Measurements from ENCODE around the gene EMC10. TPM values are rescaled to one million over a fixed set of nuclear protein-coding genes. Genes with fewer than 3 reads are reported as not detected.

Gene EMC10
- total and polyA plus RNA-seq, 10 of the 15 experiments (the other 5 are each of a cell fraction or from before 2014, with no cell fraction given) = 2.5 to 77.3 (median 20.3) TPM

- TF ChIP-seq HSF1 (IDR thresholded peaks at IDR 0.05; ENCODE audit: low read depth, low read length) = no peak
Observed at GRCh38 chr19:50509366-50509765, 33.1 kb downstream of the EMC10 start (continued).

GRCh38 chr19:50510121-50510670, 33.9 kb downstream of the EMC10 start:
- ChIA-PET RAD21 (ENCODE audit: unreplicated experiment) (no interaction called here), CTCF (interaction anchor here (1.2 to 2.4 kb wide), 2 partner anchors 27 to 49 kb away, joined by 4 to 10 read pairs; no protein-coding TSS in a partner anchor), POLR2A (interaction anchor here (0.6 kb wide), 1 partner anchor 189 kb away, joined by 5 read pairs; no protein-coding TSS in a partner anchor), SMC1A (ENCODE audit: uncharacterized antibody, unreplicated experiment) (no interaction called here)
- DNase-seq (ENCODE audit: low read depth, low spot score) (no peak), FAIRE-seq (no peak), ATAC-seq (no peak)
- in situ Hi-C loops (cut with MboI) = no loop called here
- BruUV-seq (replicated peaks) = no TSS peak
- TF ChIP-seq NFYA (IDR thresholded peaks at IDR 0.05; ENCODE audit: borderline replicate concordance, low read depth, low read length) = no peak
- TF ChIP-seq ETV6 (conservative IDR thresholded peaks at IDR 0.05 in 1 of 2, IDR thresholded peaks at IDR 0.05 in 1 of 2; ENCODE audit: borderline replicate concordance in 1 of 2, low read depth in 1 of 2) = no peak
- TF ChIP-seq PAX8 (IDR thresholded peaks at IDR 0.05) = no peak
- no peak for TF ChIP-seq E4F1 (IDR thresholded peaks at IDR 0.05; ENCODE audit: borderline replicate concordance, partially characterized antibody)
- no peak for TF ChIP-seq ZNF24 (IDR thresholded peaks at IDR 0.05)
- TF ChIP-seq HDAC6 (IDR thresholded peaks at IDR 0.05; ENCODE audit: unreplicated experiment) = no peak
- TF ChIP-seq SREBF2 (IDR thresholded peaks at IDR 0.05; ENCODE audit: low read length) = no peak
- no peak for TF ChIP-seq ZNF622 (IDR thresholded peaks at IDR 0.05)
- TF ChIP-seq WRNIP1 (IDR thresholded peaks at IDR 0.05; ENCODE audit: borderline replicate concordance, low read depth, low read length) = no peak
- no peak for TF ChIP-seq RBBP5 (conservative IDR thresholded peaks at IDR 0.05)
- TF ChIP-seq KLF5 (IDR thresholded peaks at IDR 0.05; ENCODE audit: partially characterized antibody) = no peak
- TF ChIP-seq KAT2A (conservative IDR thresholded peaks at IDR 0.05; ENCODE audit: control insufficient read depth, low read depth, low read length) = no peak
- TF ChIP-seq CREB1 (IDR thresholded peaks at IDR 0.05; ENCODE audit: low read depth) = no peak
- no peak for TF ChIP-seq HSF1 (IDR thresholded peaks at IDR 0.05; ENCODE audit: low read depth, low read length)
- no peak for TF ChIP-seq ATF7 (IDR thresholded peaks at IDR 0.05; ENCODE audit: low read depth)
- no peak for TF ChIP-seq ELK1 (IDR thresholded peaks at IDR 0.05; ENCODE audit: low read depth, low read length)
- Histone ChIP-seq H3K79me2 (ENCODE audit: control insufficient read depth, insufficient read depth, low read length) (no peaks in the 10 kb centered on the region), H3K4me3 (peak overlapping the region; percentile 74; the same call in 1 of the 2 replicates), H3K36me3 (ENCODE audit: control insufficient read depth in 2 of 2, insufficient read depth in 2 of 2, low read length in 1 of 2) (no peaks in the 10 kb centered on the region), H3K9me3 (replicated peaks; ENCODE audit: control insufficient read depth, insufficient read depth, low read length) (no peaks in the 10 kb centered on the region), H3K27ac (ENCODE audit: control insufficient read depth, insufficient read depth) (no peak overlapping the region), H3K4me2 (ENCODE audit: control insufficient read depth, insufficient read depth) (peak overlapping the region; percentile 99), H2AFZ (ENCODE audit: control insufficient read depth, low read depth, low read length) (no peak overlapping the region), H3K27me3 (replicated peaks in 1 of 2; ENCODE audit: control insufficient read depth in 2 of 2, insufficient read depth in 2 of 2, low read length in 1 of 2) (no peaks in the 10 kb centered on the region), H3K9ac (ENCODE audit: control insufficient read depth, insufficient read depth, low read length) (peak overlapping the region; percentile 80), H3K4me1 (ENCODE audit: control insufficient read depth, insufficient read depth, low read length) (peaks cover 3% of the 10 kb centered on the region; the same call in 1 of the 2 replicates), H4K20me1 (ENCODE audit: control insufficient read depth, insufficient read depth) (no peaks in the 10 kb centered on the region)
- WGBS (ENCODE audit: insufficient coverage, insufficient replicate concordance, low lambda C conversion rate, missing lambda C conversion rate) = 85% methylated on average over 18 of the region's 26 CpGs
- intact Hi-C loops (cut with micrococcal nuclease; ENCODE audit: unreplicated experiment) = no loop called here
